H1 (cell line): ENCODE results near the gene TFPI2.

Source experiments
- CBX5 ChIP-seq: fragments of 300-800, 300-1000 bp; sonication (generic); IDR thresholded peaks from 2 replicates; pipeline ENCODE4 v1.7.1; 2016; ENCODE audit warnings: antibody characterized with exemption, low read length, low read depth
- RAD21 ChIP-seq, 2 experiments: IDR thresholded peaks in 1 of 2; conservative IDR thresholded peaks in 1 of 2; 2 replicates each; pipeline ENCODE4 v1.6.1; 2011; ENCODE audit warnings: low read depth in 2 of 2, low read length in 2 of 2, improper control_type of control experiment in 1 of 2, inconsistent platforms in 1 of 2, mild to moderate bottlenecking in 1 of 2, moderate library complexity in 1 of 2
- SP1 ChIP-seq: IDR thresholded peaks from 2 replicates; pipeline ENCODE4 v1.6.1; 2011; ENCODE audit warnings: low read depth, low read length
- TF ChIP-seq, protein P1 (sequence below), 3 experiments: IDR thresholded peaks; 1 replicate in 2 of 3; 2 replicates in 1 of 3; pipeline versions ENCODE4 v1.5.1 to v1.6.1; 2011; ENCODE audit warnings: low read length in 3 of 3, mild to moderate bottlenecking in 3 of 3, inconsistent platforms in 2 of 3, low read depth in 1 of 3, moderate library complexity in 1 of 3; ENCODE audit not compliant: insufficient read depth in 1 of 3; ENCODE audit errors: control extremely low read depth in 1 of 3

DNA sequence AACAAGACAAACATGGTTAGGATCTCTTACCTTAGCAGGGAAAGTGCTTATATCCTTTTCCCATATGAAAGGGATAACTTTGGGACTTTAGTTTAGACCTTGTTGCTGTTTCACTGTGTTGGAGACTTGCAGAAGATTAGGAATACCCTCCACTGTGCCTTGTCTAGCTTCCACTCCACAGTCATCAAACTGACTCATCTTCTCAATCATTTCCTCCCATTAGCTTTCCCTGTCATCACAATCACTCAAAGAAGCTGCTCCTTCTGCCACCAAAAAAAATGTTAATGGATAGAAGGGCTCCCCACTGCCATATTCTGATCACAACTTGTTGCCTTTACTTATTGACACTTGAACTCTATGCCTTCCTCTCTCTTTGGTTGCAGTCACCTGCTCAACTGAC is 47.7 kb upstream of the TFPI2 start:
- TF ChIP-seq SP1: no peak
- no peak for TF ChIP-seq CBX5
- no peak for TF ChIP-seq RAD21 (IDR thresholded peaks at IDR 0.05 in 1 of 2, conservative IDR thresholded peaks at IDR 0.05 in 1 of 2; ENCODE audit: low read depth in 2 of 2, low read length in 2 of 2)
- TF ChIP-seq, protein P1, sequence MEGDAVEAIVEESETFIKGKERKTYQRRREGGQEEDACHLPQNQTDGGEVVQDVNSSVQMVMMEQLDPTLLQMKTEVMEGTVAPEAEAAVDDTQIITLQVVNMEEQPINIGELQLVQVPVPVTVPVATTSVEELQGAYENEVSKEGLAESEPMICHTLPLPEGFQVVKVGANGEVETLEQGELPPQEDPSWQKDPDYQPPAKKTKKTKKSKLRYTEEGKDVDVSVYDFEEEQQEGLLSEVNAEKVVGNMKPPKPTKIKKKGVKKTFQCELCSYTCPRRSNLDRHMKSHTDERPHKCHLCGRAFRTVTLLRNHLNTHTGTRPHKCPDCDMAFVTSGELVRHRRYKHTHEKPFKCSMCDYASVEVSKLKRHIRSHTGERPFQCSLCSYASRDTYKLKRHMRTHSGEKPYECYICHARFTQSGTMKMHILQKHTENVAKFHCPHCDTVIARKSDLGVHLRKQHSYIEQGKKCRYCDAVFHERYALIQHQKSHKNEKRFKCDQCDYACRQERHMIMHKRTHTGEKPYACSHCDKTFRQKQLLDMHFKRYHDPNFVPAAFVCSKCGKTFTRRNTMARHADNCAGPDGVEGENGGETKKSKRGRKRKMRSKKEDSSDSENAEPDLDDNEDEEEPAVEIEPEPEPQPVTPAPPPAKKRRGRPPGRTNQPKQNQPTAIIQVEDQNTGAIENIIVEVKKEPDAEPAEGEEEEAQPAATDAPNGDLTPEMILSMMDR (IDR thresholded peaks at IDR 0.05; ENCODE audit: control extremely low read depth in 1 of 3, insufficient read depth in 1 of 3, low read depth in 1 of 3, low read length in 3 of 3): no peak
